GM18870 (cell line): ENCODE results near the gene LRP1B.

Experiments used
- ATAC-seq: cut with Tn5 transposase; IDR thresholded peaks from one replicate; pipeline ENCODE4 v1.9.1; 2021; ENCODE audit warnings: moderate library complexity; ENCODE audit not compliant: unreplicated experiment

LRP1B gene

GRCh38 chr2:140770645-140771044 lies 1360.2 kb downstream of the LRP1B start:
- ATAC-seq = no peak

GRCh38 chr2:140761807-140762206 lies 1369.0 kb downstream of the LRP1B start:
- ATAC-seq = no peak

GRCh38 chr2:140759426-140760156 lies 1371.2 kb downstream of the LRP1B start:
- ATAC-seq = no peak

GRCh38 chr2:140747665-140748064 lies 1383.2 kb downstream of the LRP1B start:
- ATAC-seq = peak; percentile 98

GRCh38 chr2:140747090-140747489 lies 1383.7 kb downstream of the LRP1B start:
- ATAC-seq = no peak

- no peak for ATAC-seq
Observed at GRCh38 chr2:140744379-140744778, 1386.4 kb downstream of the LRP1B start.

- ATAC-seq = no peak
Observed at GRCh38 chr2:140737006-140737405, 1393.8 kb downstream of the LRP1B start.

GRCh38 chr2:140734992-140735391 lies 1395.8 kb downstream of the LRP1B start:
- ATAC-seq = no peak

GRCh38 chr2:140718999-140719398 lies 1411.8 kb downstream of the LRP1B start:
- no peak for ATAC-seq

GRCh38 chr2:140717481-140717880 lies 1413.3 kb downstream of the LRP1B start:
- no peak for ATAC-seq

GRCh38 chr2:140714586-140714985 lies 1416.2 kb downstream of the LRP1B start:
- no peak for ATAC-seq

GRCh38 chr2:140711867-140712266 lies 1418.9 kb downstream of the LRP1B start:
- no peak for ATAC-seq

GRCh38 chr2:140701726-140702125 lies 1429.1 kb downstream of the LRP1B start:
- no peak for ATAC-seq

GRCh38 chr2:140698636-140699035 lies 1432.2 kb downstream of the LRP1B start:
- ATAC-seq = no peak

GRCh38 chr2:140696449-140696848 lies 1434.4 kb downstream of the LRP1B start:
- no peak for ATAC-seq

- ATAC-seq = no peak
Observed at GRCh38 chr2:140695155-140695554, 1435.7 kb downstream of the LRP1B start.

- ATAC-seq = no peak
Observed at GRCh38 chr2:140687825-140688224, 1443.0 kb downstream of the LRP1B start.

GRCh38 chr2:140683658-140684057 lies 1447.2 kb downstream of the LRP1B start:
- no peak for ATAC-seq

GRCh38 chr2:140680862-140681261 lies 1450.0 kb downstream of the LRP1B start:
- no peak for ATAC-seq

GRCh38 chr2:140679752-140680151 lies 1451.1 kb downstream of the LRP1B start:
- ATAC-seq = no peak

- no peak for ATAC-seq
Observed at GRCh38 chr2:140669911-140670310, 1460.9 kb downstream of the LRP1B start.

GRCh38 chr2:140667203-140667602 lies 1463.6 kb downstream of the LRP1B start:
- no peak for ATAC-seq

- ATAC-seq = no peak
Observed at GRCh38 chr2:140662504-140662903, 1468.3 kb downstream of the LRP1B start.
